ENCODE measurements around the gene MRGPRX1. TPM values are rescaled to one million over a fixed set of nuclear protein-coding genes. Genes with fewer than 3 reads are reported as not detected.
"Not testable (repeated sequence)": the region's sequence is repeated elsewhere in the genome, so short reads cannot be mapped to it uniquely, and the experiment has no call there.

MRGPRX1 gene
- polyA plus RNA-seq (ENCODE audit: insufficient read length in 3 of 3), result not detected

GRCh38 chr11:18939314-18939713, at the start of gene MRGPRX1:
TSS of gene MRGPRX1 (minus strand) at chr11:18939414. CDS start at chr11:18934784, 4,630 bp downstream.
- DNase-seq (ENCODE audit: low read depth in 3 of 3, low spot score in 2 of 3), result no peak

- DNase-seq (ENCODE audit: low read depth in 3 of 3, low spot score in 2 of 3), result no peak
These were observed 48.4 kb upstream of the MRGPRX1 start for GRCh38 chr11:18987454-18988231.

- no peak for DNase-seq (ENCODE audit: low read depth in 3 of 3, low spot score in 2 of 3)
These were observed 47.5 kb upstream of the MRGPRX1 start for GRCh38 chr11:18986744-18987143.

- DNase-seq (ENCODE audit: low read depth in 3 of 3, low spot score in 2 of 3), result no peak
These were observed 42.7 kb upstream of the MRGPRX1 start for GRCh38 chr11:18981897-18982296.

GRCh38 chr11:18974192-18974591, 35.0 kb upstream of the MRGPRX1 start:
- no peak for DNase-seq (ENCODE audit: low read depth in 3 of 3, low spot score in 2 of 3)

GRCh38 chr11:18972336-18972735, 33.1 kb upstream of the MRGPRX1 start:
- no peak for DNase-seq (ENCODE audit: low read depth in 3 of 3, low spot score in 2 of 3)

- no peak for DNase-seq (ENCODE audit: low read depth in 3 of 3, low spot score in 2 of 3)
These were observed 30.5 kb upstream of the MRGPRX1 start for GRCh38 chr11:18969720-18970119.

GRCh38 chr11:18958221-18958910, 19.2 kb upstream of the MRGPRX1 start:
- no peak for DNase-seq (ENCODE audit: low read depth in 3 of 3, low spot score in 2 of 3)

- DNase-seq (ENCODE audit: low read depth in 3 of 3, low spot score in 2 of 3), result no peak
These were observed 17.4 kb upstream of the MRGPRX1 start for GRCh38 chr11:18956630-18957029.

- no peak for DNase-seq (ENCODE audit: low read depth in 3 of 3, low spot score in 2 of 3)
These were observed 3.1 kb downstream of the MRGPRX1 start for GRCh38 chr11:18936002-18936673.

- DNase-seq (ENCODE audit: low read depth in 3 of 3, low spot score in 2 of 3), result no peak
These were observed 4.9 kb downstream of the MRGPRX1 start for GRCh38 chr11:18934195-18934814.

GRCh38 chr11:18927550-18928322, 11.5 kb downstream of the MRGPRX1 start:
- DNase-seq (ENCODE audit: low read depth in 3 of 3, low spot score in 2 of 3), result no peak

- not testable (repeated sequence) for DNase-seq (ENCODE audit: low read depth in 3 of 3, low spot score in 2 of 3)
These were observed 13.8 kb downstream of the MRGPRX1 start for GRCh38 chr11:18925426-18925825.

GRCh38 chr11:18912883-18913282, 26.3 kb downstream of the MRGPRX1 start:
- no peak for DNase-seq (ENCODE audit: low read depth in 3 of 3, low spot score in 2 of 3)

GRCh38 chr11:18907391-18907790, 31.8 kb downstream of the MRGPRX1 start:
- no peak for DNase-seq (ENCODE audit: low read depth in 3 of 3, low spot score in 2 of 3)

GRCh38 chr11:18900637-18901036, 38.6 kb downstream of the MRGPRX1 start:
- not testable (repeated sequence) for DNase-seq (ENCODE audit: low read depth in 3 of 3, low spot score in 2 of 3)

GRCh38 chr11:18900151-18900611, 39.0 kb downstream of the MRGPRX1 start:
- DNase-seq (ENCODE audit: low read depth in 3 of 3, low spot score in 2 of 3), result not testable (repeated sequence)

- not testable (repeated sequence) for DNase-seq (ENCODE audit: low read depth in 3 of 3, low spot score in 2 of 3)
These were observed 47.5 kb downstream of the MRGPRX1 start for GRCh38 chr11:18891712-18892111.

GRCh38 chr11:18890615-18891014, 48.6 kb downstream of the MRGPRX1 start:
- no peak for DNase-seq (ENCODE audit: low read depth in 3 of 3, low spot score in 2 of 3)

All from right renal cortex interstitium (tissue), 3 donors.